ENCODE data around the gene CERT1. TPM values are rescaled to one million over a fixed set of nuclear protein-coding genes. Genes with fewer than 3 reads are reported as not detected.

CERT1 gene
- polyA plus RNA-seq, 12 donors, result 32.2 to 130 (median 37.9) TPM

GRCh38 chr5:75412111-75412990 is 99.1 kb downstream of the CERT1 start:
- DNase-seq, result no peak

- DNase-seq, result no peak
Measured at GRCh38 chr5:75405296-75405695, 106.1 kb downstream of the CERT1 start.

DNA sequence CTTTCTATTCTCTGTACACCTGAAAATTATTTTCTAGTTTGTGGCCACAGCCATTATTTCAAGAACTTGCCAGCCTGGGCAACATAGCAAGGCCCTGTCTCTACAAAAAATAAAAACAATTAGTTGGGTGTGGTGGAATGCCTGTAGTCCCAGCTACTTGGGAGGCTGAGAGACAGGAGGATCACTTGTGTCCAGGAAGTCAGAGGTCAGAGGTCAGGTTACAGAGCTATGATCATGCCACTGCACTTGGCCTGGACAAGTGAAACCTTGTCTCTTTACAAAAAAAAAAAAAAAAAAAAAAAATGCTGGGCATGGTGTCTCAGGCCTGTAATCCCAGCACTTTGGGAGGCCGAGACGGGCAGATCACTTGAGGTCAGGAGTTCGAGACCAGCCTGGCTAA is 116.2 kb downstream of the CERT1 start:
- DNase-seq, result no peak

DNA sequence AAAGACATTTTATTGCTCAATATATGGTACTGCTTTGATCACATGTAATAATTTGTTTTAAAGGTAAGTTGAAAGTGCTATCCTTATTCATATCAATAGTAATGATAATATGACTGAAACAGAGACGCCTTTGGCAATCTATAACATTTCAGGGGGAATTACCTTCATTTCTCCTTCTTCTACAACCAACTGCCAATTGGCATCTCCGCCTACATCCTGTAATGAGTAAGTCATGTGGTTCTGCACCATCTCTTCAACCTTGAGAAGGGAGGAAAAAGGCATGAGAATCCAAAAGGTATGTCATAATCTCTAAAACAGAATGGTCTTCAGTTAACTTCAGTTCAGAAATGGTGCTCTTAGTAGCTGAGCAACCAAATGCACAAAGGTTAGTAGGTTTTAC is 122.0 kb downstream of the CERT1 start:
- no peak for DNase-seq

DNA sequence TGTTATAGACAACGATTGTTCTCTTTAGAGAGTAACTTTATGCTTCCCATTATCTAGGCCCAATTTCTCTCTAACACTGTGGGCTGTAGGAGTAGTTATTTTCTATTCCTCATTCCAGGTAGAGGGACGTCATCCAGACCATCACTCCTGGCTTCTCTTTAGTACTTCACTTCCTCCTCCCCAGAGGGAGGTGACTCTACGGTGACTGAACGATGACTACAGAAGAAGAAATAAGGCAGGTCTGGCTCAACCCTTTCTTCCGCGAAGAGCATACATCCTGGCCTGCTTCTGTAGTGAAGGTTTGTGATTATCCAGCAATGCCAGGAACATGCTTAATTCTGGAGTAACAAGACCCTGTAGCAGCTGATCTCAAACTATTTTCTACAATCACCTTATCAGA is 123.6 kb downstream of the CERT1 start:
- no peak for DNase-seq

DNA sequence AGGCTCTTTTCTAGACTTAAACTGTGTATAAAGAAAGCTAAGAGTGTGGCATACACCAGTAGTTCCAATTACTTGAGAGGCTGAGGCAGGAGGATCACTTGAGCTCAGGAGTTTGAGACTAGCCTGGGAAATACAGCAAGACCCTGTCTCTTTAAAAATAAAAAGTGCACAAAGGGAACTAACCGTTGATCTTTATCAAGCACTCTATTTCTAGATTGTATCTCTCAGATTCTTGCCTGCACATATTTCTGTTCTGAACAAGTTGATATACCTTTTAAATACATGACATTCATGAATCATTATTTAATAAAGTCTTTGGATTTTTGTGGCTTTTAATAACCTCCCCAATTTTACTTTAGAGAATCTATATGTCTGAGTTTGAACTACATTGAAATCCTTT is 127.2 kb downstream of the CERT1 start:
- no peak for DNase-seq

DNA sequence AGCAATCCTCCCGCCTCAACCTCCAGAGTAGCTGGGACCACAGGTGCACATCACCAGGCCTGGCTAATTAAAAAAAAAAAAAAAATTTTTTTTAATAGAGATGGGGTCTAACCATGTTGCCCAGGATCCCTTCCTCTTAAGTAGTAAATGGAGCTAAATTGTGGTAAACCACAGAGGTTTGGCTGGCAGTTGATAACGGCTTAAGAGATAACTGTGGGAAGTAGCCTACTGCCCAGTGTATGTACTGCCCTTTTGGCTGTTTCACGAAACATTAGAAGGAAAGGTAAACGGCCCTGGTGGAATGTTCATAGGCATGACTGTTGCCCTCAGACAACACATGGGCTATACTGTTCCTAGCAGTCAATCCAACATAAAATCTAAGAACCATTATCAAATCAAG is 130.0 kb downstream of the CERT1 start:
- no peak for DNase-seq

- no peak for DNase-seq
Measured at GRCh38 chr5:75380099-75380498, 131.3 kb downstream of the CERT1 start.

- no peak for DNase-seq
Measured at GRCh38 chr5:75375414-75375813, 136.0 kb downstream of the CERT1 start.

DNA sequence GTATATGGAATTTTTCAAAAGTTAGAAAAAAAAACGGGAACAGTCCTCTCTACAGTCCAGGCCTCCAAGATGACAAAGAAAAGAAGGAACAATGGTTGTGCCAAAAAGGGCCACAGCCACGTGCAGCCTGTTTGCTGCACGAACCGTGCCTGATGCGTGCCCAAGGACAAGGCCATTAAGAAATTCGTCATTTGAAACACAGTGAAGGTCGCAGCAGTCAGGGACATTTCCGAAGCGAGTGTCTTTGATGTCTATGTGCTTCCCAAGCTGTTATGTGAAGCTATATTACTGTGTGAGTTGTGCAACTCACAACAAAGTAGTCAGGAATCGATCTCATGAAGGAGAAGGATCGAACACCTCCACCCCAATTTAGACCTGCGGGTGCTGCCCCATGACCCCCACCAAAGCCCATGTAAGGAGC is 137.0 kb downstream of the CERT1 start:
- DNase-seq, result no peak

GRCh38 chr5:75373862-75374261 is 137.6 kb downstream of the CERT1 start:
- no peak for DNase-seq

GRCh38 chr5:75368391-75368790 is 143.0 kb downstream of the CERT1 start:
- DNase-seq, result no peak

DNA sequence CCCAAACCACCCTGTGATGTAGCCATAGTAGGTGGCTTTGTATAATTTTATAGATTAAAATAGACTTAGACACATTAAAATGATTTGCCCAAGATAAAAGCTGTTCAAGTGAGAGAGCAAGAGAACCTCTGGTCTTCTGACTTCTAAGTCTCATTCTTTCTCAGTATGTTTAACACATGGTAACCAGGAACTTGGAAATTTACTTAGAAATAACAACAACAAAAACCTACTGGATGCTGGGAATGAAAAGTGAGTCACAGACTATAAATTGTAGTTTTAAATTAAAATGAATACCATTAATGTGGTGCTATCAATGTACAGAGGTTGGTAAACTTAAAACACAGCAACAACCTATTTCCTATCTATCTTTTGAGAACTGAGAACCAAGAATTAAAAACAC is 144.0 kb downstream of the CERT1 start:
- no peak for DNase-seq

GRCh38 chr5:75366787-75367186 is 144.6 kb downstream of the CERT1 start:
- no peak for DNase-seq

- no peak for DNase-seq
Measured at GRCh38 chr5:75365740-75366139, 145.7 kb downstream of the CERT1 start.

DNA sequence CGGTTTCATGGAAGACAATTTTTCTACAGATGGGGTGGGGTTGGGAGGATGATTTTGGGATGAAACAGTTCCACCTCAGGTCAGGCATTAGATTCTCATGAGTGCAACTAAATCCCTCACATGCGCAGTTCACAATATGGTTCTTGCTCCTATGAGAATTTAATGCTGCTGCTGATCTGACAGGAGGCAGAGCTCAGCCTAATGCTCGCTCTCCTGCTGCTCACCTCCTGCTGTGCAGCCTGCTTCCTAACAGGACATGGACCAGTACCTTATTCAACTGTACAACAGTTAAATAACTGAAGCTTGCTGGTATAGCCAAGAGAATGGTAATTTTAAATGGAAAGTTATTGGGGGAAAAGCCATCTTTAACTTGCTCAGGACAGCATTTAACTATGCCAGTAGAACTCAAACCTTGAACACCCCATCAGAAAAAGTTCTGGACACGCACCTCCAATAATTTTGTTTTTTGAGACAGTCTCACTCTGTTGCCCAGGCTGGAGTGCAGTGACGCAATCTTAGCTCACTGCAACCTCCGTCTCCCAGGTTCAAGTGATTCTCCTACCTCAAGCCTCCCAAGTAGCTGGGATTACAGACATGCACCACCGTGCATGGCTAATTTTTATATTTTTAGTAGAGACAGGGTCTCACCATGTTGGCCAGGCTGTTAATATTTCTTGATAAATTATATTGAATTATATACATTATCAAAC is 146.7 kb downstream of the CERT1 start:
- no peak for DNase-seq

DNA sequence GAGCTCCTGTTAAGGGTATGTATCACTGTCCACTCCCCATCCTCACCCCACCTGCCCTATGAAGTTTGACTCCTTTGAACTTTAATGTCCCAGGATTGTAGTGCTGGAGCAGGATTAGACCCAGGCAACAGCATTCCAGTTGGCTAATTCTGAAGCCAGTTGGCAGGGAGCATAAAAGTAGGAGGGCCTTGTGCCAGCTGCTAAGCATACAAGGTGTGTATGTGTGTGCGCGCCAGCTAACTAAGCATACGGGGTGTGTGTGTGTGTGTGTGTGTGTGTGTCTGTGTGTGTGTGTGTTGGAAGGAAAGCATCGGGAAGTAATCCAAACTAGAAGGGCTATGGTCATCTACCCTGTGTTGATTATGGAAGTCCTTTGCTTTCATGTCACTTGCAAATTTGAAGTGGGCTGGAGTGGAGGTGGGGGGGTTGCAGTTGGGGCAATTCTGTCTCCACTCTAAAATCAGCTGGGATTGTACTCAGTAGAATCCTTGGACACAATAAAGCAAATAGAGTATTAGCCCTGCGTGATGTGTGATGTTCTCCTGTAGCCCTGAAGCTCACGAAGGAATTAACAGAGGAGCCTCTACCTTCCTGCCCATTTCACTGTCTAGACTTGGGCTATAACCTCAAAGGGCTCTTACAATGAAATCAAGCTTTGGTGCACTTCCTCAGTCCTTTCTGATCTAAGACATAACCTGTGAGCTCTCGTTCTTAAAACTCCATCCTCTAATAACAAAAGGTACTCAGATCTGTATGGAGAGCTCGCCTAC is 147.5 kb downstream of the CERT1 start:
- DNase-seq, result no peak

DNA sequence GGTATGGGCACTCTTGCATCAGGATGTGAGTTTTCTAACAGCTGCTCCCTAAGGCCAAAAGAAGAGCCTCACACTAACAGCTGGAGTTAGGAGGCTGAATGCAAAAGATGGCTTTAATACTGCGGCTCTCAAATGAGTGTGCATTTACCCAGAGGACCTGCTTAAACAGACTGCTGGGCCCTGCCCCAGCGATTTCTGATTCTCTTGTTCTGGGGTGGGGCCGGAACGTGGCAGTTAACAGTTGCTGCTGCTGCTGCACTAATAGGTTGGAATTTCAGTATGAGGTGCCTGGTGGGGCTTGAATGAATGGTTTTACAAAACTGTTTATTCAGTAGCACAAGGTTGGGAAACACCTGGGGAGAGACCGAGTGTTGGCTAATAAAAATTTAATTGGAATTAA is 148.3 kb downstream of the CERT1 start:
- no peak for DNase-seq

DNA sequence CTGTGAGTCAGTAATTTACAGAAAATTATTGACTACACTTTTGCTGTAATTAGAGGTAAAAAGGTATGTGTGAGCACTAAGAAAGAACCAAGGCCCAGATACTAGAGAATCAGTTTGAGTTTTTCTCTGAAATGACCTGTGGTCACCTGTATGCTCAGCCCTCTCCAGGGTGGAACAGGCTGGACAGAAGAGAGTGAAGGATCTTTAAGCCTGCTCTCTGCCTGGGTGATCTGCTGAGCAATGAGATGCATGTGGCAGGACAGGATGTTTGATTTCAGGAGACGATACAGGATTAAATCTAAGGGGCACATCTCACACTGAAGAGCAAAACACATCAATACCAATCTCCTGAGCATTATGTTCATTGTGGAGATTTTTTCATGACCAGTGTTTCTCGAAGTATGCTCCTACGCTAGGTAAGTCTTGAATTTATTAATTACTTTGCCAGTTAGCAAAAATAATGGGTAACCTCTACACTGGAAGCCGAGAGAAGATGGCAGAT is 148.9 kb downstream of the CERT1 start:
- no peak for DNase-seq

GRCh38 chr5:75361310-75361709 is 150.1 kb downstream of the CERT1 start:
- no peak for DNase-seq

DNA sequence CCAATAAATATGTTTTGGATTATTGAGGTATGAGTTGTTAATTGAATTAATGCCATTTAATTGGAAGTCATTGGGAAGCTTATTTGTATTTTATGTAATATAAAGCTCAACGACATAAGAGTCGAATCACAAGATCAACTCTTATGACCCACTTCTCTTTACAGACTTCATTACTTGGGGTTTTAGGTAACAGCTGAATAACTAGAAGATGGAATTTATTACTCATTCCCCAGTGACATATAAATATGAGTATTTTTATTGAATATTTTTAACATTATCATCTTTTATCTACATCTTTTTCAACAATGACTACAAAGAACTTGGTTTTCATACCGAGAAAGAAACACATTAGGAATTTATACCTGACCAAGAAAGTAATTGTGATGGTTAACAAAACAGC is 153.3 kb downstream of the CERT1 start:
- DNase-seq, result no peak

DNA sequence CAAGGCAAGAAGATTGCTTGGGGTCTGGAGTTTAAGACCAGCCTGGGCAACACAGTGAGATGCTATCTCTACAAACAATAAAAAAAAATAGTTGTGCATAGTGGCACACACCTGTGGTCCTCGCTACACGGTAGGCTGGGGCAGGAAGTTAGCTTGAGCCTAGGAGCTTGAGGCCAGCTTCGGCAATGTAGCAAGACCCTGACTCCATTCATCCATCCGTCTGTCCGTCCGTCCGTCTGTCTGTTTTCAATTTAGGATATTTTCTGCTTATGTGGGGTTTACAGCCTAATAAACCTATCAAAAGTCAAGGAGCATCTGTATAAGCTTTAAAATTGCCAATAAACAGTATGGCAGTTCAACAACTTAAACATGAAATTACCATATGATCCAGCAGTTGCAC is 154.7 kb downstream of the CERT1 start:
- DNase-seq, result no peak
